HepG2 (cell line): ENCODE measurements around the gene PDZD7.

Experiments used
- FOXM1 ChIP-seq: sonication (generic); formaldehyde crosslinking; IDR thresholded peaks from 2 replicates; pipeline ENCODE4 v1.5.0; 2020; ENCODE audit warnings: missing genetic modification reagents
- GLI4 ChIP-seq: sonication (generic); formaldehyde crosslinking; IDR thresholded peaks from 2 replicates; pipeline ENCODE4 v1.5.1; 2020; ENCODE audit warnings: missing genetic modification reagents, mild to moderate bottlenecking, moderate library complexity, borderline replicate concordance
- HNF4A ChIP-seq: sonication (generic); formaldehyde crosslinking; IDR thresholded peaks from 2 replicates; pipeline ENCODE4 v1.4.0; 2020; ENCODE audit warnings: missing genetic modification reagents
- TBX2 ChIP-seq: sonication (generic); formaldehyde crosslinking; IDR thresholded peaks from 2 replicates; pipeline ENCODE4 v1.5.0; 2020; ENCODE audit warnings: missing genetic modification reagents, mild to moderate bottlenecking, borderline replicate concordance
- TF ChIP-seq, protein P1 (sequence below): sonication (generic); formaldehyde crosslinking; conservative IDR thresholded peaks from 2 replicates; pipeline ENCODE4 v1.4.0; 2020; ENCODE audit warnings: missing genetic modification reagents

GRCh38 chr10:100972115-100972903, 58.6 kb downstream of the PDZD7 start:
- TF ChIP-seq, protein P1, sequence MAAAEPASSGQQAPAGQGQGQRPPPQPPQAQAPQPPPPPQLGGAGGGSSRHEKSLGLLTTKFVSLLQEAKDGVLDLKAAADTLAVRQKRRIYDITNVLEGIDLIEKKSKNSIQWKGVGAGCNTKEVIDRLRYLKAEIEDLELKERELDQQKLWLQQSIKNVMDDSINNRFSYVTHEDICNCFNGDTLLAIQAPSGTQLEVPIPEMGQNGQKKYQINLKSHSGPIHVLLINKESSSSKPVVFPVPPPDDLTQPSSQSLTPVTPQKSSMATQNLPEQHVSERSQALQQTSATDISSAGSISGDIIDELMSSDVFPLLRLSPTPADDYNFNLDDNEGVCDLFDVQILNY (CRISPR knock-in tag) = no peak
- no peak for TF ChIP-seq FOXM1
- no peak for TF ChIP-seq GLI4 (CRISPR knock-in tag)
- TF ChIP-seq HNF4A (CRISPR knock-in tag) = peak; percentile 64
- no peak for TF ChIP-seq TBX2
